A549 (cell line): ENCODE results near the gene COQ8B.

Source experiments
- BHLHE40 ChIP-seq: IDR thresholded peaks from 2 replicates; pipeline ENCODE4 v1.6.1; 2012; ENCODE audit warnings: low read depth, low read length, inconsistent platforms
- CEBPB ChIP-seq, 2 experiments: fragments of >200 bp in 1 of 2; sonication (Bioruptor Twin) in 1 of 2; formaldehyde crosslinking in 1 of 2; IDR thresholded peaks; 2 replicates each; pipeline ENCODE4 v1.6.1; 2012 to 2016
- EP300 ChIP-seq, 2 experiments: fragments of >200 bp; sonication (Bioruptor Twin); formaldehyde crosslinking; IDR thresholded peaks; 2 replicates in 1 of 2; 3 replicates in 1 of 2; pipeline ENCODE4 v1.6.1; 2016 to 2017
- ESRRA ChIP-seq: fragments of 150-350 bp; IDR thresholded peaks from 2 replicates; pipeline ENCODE4 v1.6.1; 2014; ENCODE audit warnings: mild to moderate bottlenecking, low read length, borderline replicate concordance
- JUN ChIP-seq, 2 experiments: fragments of >200 bp; sonication (Bioruptor Twin); formaldehyde crosslinking; IDR thresholded peaks; 2 replicates in 1 of 2; 3 replicates in 1 of 2; pipeline ENCODE4 v1.6.1; 2016 to 2017
- POLR2A ChIP-seq: IDR thresholded peaks from 2 replicates; pipeline ENCODE4 v1.6.1; 2012; ENCODE audit warnings: mild to moderate bottlenecking, low read length
- RFX5 ChIP-seq: fragments of 450-650 bp; IDR thresholded peaks from 2 replicates; pipeline ENCODE4 v1.7.1; 2014; ENCODE audit warnings: antibody characterized with exemption, mild to moderate bottlenecking, moderate library complexity
- RNF2 ChIP-seq: fragments of 200-600 bp; sonication (generic); IDR thresholded peaks from 2 replicates; pipeline ENCODE4 v1.6.1; 2016; ENCODE audit warnings: low read depth, mild to moderate bottlenecking, antibody characterized with exemption, moderate library complexity, borderline replicate concordance
- TF ChIP-seq, protein P1 (sequence below): fragments of >200 bp; sonication (Bioruptor Twin); formaldehyde crosslinking; IDR thresholded peaks from 3 replicates; pipeline ENCODE4 v1.5.1; 2016
- TF ChIP-seq, protein P2 (sequence below): fragments of 200-600 bp; sonication (generic); IDR thresholded peaks from 2 replicates; pipeline ENCODE4 v1.6.1; 2016; ENCODE audit warnings: antibody characterized with exemption, mild to moderate bottlenecking, moderate library complexity

DNA sequence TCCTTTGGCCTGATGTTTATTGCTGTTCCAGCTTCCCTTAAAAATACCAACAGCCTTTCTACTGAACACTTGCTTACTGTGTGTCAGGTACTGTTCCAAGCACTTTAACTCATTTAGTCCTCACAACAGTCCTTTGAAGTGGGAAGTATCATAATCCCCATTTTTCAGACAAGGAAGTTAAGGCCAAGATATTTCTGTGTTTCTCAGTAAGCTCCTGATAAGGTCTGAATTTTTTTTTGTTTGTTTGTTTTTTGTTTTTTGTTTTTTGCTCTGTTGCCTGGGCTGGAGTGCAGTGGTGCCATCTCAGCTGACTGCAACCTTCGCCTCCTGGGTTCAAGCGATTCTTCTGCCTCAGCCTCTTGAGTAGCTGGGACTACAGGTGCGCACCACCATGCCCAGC is 41.8 kb upstream of the COQ8B start:
- TF ChIP-seq POLR2A, result no peak
- TF ChIP-seq, protein P1, sequence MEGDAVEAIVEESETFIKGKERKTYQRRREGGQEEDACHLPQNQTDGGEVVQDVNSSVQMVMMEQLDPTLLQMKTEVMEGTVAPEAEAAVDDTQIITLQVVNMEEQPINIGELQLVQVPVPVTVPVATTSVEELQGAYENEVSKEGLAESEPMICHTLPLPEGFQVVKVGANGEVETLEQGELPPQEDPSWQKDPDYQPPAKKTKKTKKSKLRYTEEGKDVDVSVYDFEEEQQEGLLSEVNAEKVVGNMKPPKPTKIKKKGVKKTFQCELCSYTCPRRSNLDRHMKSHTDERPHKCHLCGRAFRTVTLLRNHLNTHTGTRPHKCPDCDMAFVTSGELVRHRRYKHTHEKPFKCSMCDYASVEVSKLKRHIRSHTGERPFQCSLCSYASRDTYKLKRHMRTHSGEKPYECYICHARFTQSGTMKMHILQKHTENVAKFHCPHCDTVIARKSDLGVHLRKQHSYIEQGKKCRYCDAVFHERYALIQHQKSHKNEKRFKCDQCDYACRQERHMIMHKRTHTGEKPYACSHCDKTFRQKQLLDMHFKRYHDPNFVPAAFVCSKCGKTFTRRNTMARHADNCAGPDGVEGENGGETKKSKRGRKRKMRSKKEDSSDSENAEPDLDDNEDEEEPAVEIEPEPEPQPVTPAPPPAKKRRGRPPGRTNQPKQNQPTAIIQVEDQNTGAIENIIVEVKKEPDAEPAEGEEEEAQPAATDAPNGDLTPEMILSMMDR, result no peak
- TF ChIP-seq, protein P2, sequence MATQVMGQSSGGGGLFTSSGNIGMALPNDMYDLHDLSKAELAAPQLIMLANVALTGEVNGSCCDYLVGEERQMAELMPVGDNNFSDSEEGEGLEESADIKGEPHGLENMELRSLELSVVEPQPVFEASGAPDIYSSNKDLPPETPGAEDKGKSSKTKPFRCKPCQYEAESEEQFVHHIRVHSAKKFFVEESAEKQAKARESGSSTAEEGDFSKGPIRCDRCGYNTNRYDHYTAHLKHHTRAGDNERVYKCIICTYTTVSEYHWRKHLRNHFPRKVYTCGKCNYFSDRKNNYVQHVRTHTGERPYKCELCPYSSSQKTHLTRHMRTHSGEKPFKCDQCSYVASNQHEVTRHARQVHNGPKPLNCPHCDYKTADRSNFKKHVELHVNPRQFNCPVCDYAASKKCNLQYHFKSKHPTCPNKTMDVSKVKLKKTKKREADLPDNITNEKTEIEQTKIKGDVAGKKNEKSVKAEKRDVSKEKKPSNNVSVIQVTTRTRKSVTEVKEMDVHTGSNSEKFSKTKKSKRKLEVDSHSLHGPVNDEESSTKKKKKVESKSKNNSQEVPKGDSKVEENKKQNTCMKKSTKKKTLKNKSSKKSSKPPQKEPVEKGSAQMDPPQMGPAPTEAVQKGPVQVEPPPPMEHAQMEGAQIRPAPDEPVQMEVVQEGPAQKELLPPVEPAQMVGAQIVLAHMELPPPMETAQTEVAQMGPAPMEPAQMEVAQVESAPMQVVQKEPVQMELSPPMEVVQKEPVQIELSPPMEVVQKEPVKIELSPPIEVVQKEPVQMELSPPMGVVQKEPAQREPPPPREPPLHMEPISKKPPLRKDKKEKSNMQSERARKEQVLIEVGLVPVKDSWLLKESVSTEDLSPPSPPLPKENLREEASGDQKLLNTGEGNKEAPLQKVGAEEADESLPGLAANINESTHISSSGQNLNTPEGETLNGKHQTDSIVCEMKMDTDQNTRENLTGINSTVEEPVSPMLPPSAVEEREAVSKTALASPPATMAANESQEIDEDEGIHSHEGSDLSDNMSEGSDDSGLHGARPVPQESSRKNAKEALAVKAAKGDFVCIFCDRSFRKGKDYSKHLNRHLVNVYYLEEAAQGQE, result no peak
- no peak for TF ChIP-seq RNF2
- no peak for TF ChIP-seq JUN (IDR thresholded peaks at IDR 0.05)
- TF ChIP-seq ESRRA, result no peak
- TF ChIP-seq CEBPB (IDR thresholded peaks at IDR 0.05), result no peak
- no peak for TF ChIP-seq EP300 (IDR thresholded peaks at IDR 0.05)
- TF ChIP-seq BHLHE40, result no peak
- TF ChIP-seq RFX5, result no peak
